ENCODE measurements around the gene RBM18.

RBM18 gene

GRCh38 chr9:122252796-122253195 lies 11.8 kb downstream of the RBM18 start:
- Histone ChIP-seq H3K27me3 (ENCODE audit: low read depth, low read length) (no peaks in the 10 kb centered on the region), H2AFZ (ENCODE audit: low read depth, low read length) (no peak overlapping the region), H3K9me3 (ENCODE audit: insufficient read depth, low read length) (no peaks in the 10 kb centered on the region), H3K4me3 (ENCODE audit: low read length) (no peak overlapping the region), H3K36me3 (replicated peaks; ENCODE audit: low read depth, low read length) (peaks cover 22% of the 10 kb centered on the region), H3K4me2 (ENCODE audit: low read length) (no peak overlapping the region), H3K4me1 (ENCODE audit: low read length) (no peaks in the 10 kb centered on the region), H4K20me1 (ENCODE audit: insufficient read depth, low read length) (no peaks in the 10 kb centered on the region), H3K79me2 (ENCODE audit: low read length) (no peaks in the 10 kb centered on the region; the same call in 1 of the 2 replicates), H3K9ac (ENCODE audit: low read length) (no peak overlapping the region), H3K27ac (ENCODE audit: low read length) (no peak overlapping the region)
- no peak for TF ChIP-seq CTCF (IDR thresholded peaks at IDR 0.05; ENCODE audit: low read depth, low read length)
- TF ChIP-seq EZH2phosphoT487 (IDR thresholded peaks at IDR 0.05; ENCODE audit: low read depth): no peak

GRCh38 chr9:122251351-122251750 lies 13.3 kb downstream of the RBM18 start:
- no peaks in the 10 kb centered on the region for H3K9me3 ChIP-seq (ENCODE audit: insufficient read depth, low read length)
- no peaks in the 10 kb centered on the region; the same call in 1 of the 2 replicates for H3K79me2 ChIP-seq (ENCODE audit: low read length)
- TF ChIP-seq EZH2phosphoT487 (IDR thresholded peaks at IDR 0.05; ENCODE audit: low read depth): no peak
- TF ChIP-seq CTCF (IDR thresholded peaks at IDR 0.05; ENCODE audit: low read depth, low read length): no peak
- no peak overlapping the region for H3K9ac ChIP-seq (ENCODE audit: low read length)
- H4K20me1 ChIP-seq (ENCODE audit: insufficient read depth, low read length): no peaks in the 10 kb centered on the region
- no peaks in the 10 kb centered on the region for H3K4me1 ChIP-seq (ENCODE audit: low read length)
- H3K4me2 ChIP-seq (ENCODE audit: low read length): no peak overlapping the region
- H3K27me3 ChIP-seq (ENCODE audit: low read depth, low read length): no peaks in the 10 kb centered on the region
- no peak overlapping the region for H2AFZ ChIP-seq (ENCODE audit: low read depth, low read length)
- peaks cover 28% of the 10 kb centered on the region for H3K36me3 ChIP-seq (replicated peaks; ENCODE audit: low read depth, low read length)
- no peak overlapping the region for H3K4me3 ChIP-seq (ENCODE audit: low read length)
- no peak overlapping the region for H3K27ac ChIP-seq (ENCODE audit: low read length)

- H3K27ac ChIP-seq (ENCODE audit: low read length): no peak overlapping the region
- no peak for TF ChIP-seq CTCF (IDR thresholded peaks at IDR 0.05; ENCODE audit: low read depth, low read length)
- TF ChIP-seq EZH2phosphoT487 (IDR thresholded peaks at IDR 0.05; ENCODE audit: low read depth): no peak
Observed at GRCh38 chr9:122248448-122248865, 16.2 kb downstream of the RBM18 start.

GRCh38 chr9:122246666-122247065 lies 18.0 kb downstream of the RBM18 start:
- H3K36me3 ChIP-seq (replicated peaks; ENCODE audit: low read depth, low read length): peaks cover 43% of the 10 kb centered on the region
- H3K4me2 ChIP-seq (ENCODE audit: low read length): no peak overlapping the region
- H3K27ac ChIP-seq (ENCODE audit: low read length): no peak overlapping the region
- no peaks in the 10 kb centered on the region for H3K27me3 ChIP-seq (ENCODE audit: low read depth, low read length)
- TF ChIP-seq EZH2phosphoT487 (IDR thresholded peaks at IDR 0.05; ENCODE audit: low read depth) (no peak), CTCF (IDR thresholded peaks at IDR 0.05; ENCODE audit: low read depth, low read length) (no peak)
- H4K20me1 ChIP-seq (ENCODE audit: insufficient read depth, low read length): no peaks in the 10 kb centered on the region
- H3K9me3 ChIP-seq (ENCODE audit: insufficient read depth, low read length): no peaks in the 10 kb centered on the region
- H3K4me1 ChIP-seq (ENCODE audit: low read length): no peaks in the 10 kb centered on the region
- no peak overlapping the region for H3K4me3 ChIP-seq (ENCODE audit: low read length)
- H2AFZ ChIP-seq (ENCODE audit: low read depth, low read length): no peak overlapping the region
- H3K79me2 ChIP-seq (ENCODE audit: low read length): no peaks in the 10 kb centered on the region
- H3K9ac ChIP-seq (ENCODE audit: low read length): no peak overlapping the region

More at GRCh38 chr9:122248448-122248865, 16.2 kb downstream of the RBM18 start:
- H4K20me1 ChIP-seq (ENCODE audit: insufficient read depth, low read length): no peaks in the 10 kb centered on the region
- no peak overlapping the region for H2AFZ ChIP-seq (ENCODE audit: low read depth, low read length)
- H3K4me1 ChIP-seq (ENCODE audit: low read length): no peaks in the 10 kb centered on the region
- H3K79me2 ChIP-seq (ENCODE audit: low read length): no peaks in the 10 kb centered on the region
- no peaks in the 10 kb centered on the region for H3K27me3 ChIP-seq (ENCODE audit: low read depth, low read length)
- H3K4me3 ChIP-seq (ENCODE audit: low read length): no peak overlapping the region
- no peak overlapping the region for H3K9ac ChIP-seq (ENCODE audit: low read length)
- peaks cover 42% of the 10 kb centered on the region for H3K36me3 ChIP-seq (replicated peaks; ENCODE audit: low read depth, low read length)
- no peaks in the 10 kb centered on the region for H3K9me3 ChIP-seq (ENCODE audit: insufficient read depth, low read length)
- no peak overlapping the region for H3K4me2 ChIP-seq (ENCODE audit: low read length)

Measured in OCI-LY3 (cell line).